Measurements from ENCODE around the gene LDHAL6B. TPM values are rescaled to one million over a fixed set of nuclear protein-coding genes. Genes with fewer than 3 reads are reported as not detected.

LDHAL6B gene
- total RNA-seq, 1 experiment from 2014 or later, result not detected

DNA sequence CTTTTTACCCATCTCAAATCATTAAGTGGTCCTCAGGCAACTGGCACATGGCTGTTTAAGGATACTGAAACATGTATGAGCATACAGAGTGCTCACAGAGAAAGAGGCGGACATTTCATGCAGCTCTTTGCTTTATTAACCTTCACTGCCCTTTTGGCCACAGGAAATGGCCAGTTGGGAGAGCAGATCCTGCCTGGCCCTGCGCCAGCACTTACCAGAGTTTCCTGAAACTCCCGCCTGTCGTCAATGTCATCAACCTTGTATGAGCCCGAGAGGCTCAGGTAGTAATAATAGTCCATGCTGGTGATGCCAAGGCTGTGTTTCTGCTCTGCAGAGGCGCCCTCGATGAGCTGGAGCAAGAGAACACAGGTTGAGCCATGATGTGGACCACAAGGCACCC is 17.8 kb downstream of the LDHAL6B start:
- peak; percentile 34 for DNase-seq
- no peaks in the 10 kb centered on the region for H3K27me3 Mint-ChIP-seq (ENCODE audit: unreplicated experiment)
- peaks cover 23% of the 10 kb centered on the region for H3K4me1 Mint-ChIP-seq (ENCODE audit: low read depth, unreplicated experiment)
- H3K36me3 Mint-ChIP-seq (ENCODE audit: insufficient read depth, unreplicated experiment), result peaks cover 60% of the 10 kb centered on the region
- CTCF ChIA-PET, result interaction anchor here (0.6 to 1.4 kb wide), 2 partner anchors 50 to 173 kb away, joined by 3 to 4 read pairs; no protein-coding TSS in a partner anchor
- H3K4me3 Mint-ChIP-seq (ENCODE audit: low read depth, unreplicated experiment), result no peak overlapping the region
- intact Hi-C loops (cut with micrococcal nuclease; ENCODE audit: unreplicated experiment), result no loop called here
- H3K9me3 Mint-ChIP-seq (ENCODE audit: low read depth, unreplicated experiment), result no peaks in the 10 kb centered on the region
- no TSS peak for BruUV-seq (replicated peaks)
- H3K27ac Mint-ChIP-seq (ENCODE audit: unreplicated experiment), result no peak overlapping the region
- TF ChIP-seq CTCF (IDR thresholded peaks at IDR 0.05; ENCODE audit: unreplicated experiment), result no peak

GRCh38 chr15:59227021-59227420 is 20.4 kb downstream of the LDHAL6B start:
- H3K27me3 Mint-ChIP-seq (ENCODE audit: unreplicated experiment), result no peaks in the 10 kb centered on the region
- H3K4me3 Mint-ChIP-seq (ENCODE audit: low read depth, unreplicated experiment), result no peak overlapping the region
- no peak for TF ChIP-seq CTCF (IDR thresholded peaks at IDR 0.05; ENCODE audit: unreplicated experiment)
- H3K36me3 Mint-ChIP-seq (ENCODE audit: insufficient read depth, unreplicated experiment), result peaks cover 78% of the 10 kb centered on the region
- CTCF ChIA-PET, result no interaction called here
- intact Hi-C loops (cut with micrococcal nuclease; ENCODE audit: unreplicated experiment), result no loop called here
- H3K9me3 Mint-ChIP-seq (ENCODE audit: low read depth, unreplicated experiment), result no peaks in the 10 kb centered on the region
- no peak for DNase-seq
- peaks cover 25% of the 10 kb centered on the region for H3K4me1 Mint-ChIP-seq (ENCODE audit: low read depth, unreplicated experiment)
- peak overlapping the region; percentile 3 for H3K27ac Mint-ChIP-seq (ENCODE audit: unreplicated experiment)
- no TSS peak for BruUV-seq (replicated peaks)

GRCh38 chr15:59229015-59229414 is 22.4 kb downstream of the LDHAL6B start:
- intact Hi-C loops (cut with micrococcal nuclease; ENCODE audit: unreplicated experiment), result no loop called here
- Mint-ChIP-seq H3K36me3 (ENCODE audit: insufficient read depth, unreplicated experiment) (peaks cover 84% of the 10 kb centered on the region), H3K4me1 (ENCODE audit: low read depth, unreplicated experiment) (peaks cover 34% of the 10 kb centered on the region), H3K27me3 (ENCODE audit: unreplicated experiment) (no peaks in the 10 kb centered on the region), H3K4me3 (ENCODE audit: low read depth, unreplicated experiment) (no peak overlapping the region), H3K27ac (ENCODE audit: unreplicated experiment) (peak overlapping the region; percentile 28), H3K9me3 (ENCODE audit: low read depth, unreplicated experiment) (no peaks in the 10 kb centered on the region)
- DNase-seq, result no peak
- TF ChIP-seq CTCF (IDR thresholded peaks at IDR 0.05; ENCODE audit: unreplicated experiment), result no peak
- BruUV-seq (replicated peaks), result no TSS peak
- CTCF ChIA-PET, result no interaction called here

DNA sequence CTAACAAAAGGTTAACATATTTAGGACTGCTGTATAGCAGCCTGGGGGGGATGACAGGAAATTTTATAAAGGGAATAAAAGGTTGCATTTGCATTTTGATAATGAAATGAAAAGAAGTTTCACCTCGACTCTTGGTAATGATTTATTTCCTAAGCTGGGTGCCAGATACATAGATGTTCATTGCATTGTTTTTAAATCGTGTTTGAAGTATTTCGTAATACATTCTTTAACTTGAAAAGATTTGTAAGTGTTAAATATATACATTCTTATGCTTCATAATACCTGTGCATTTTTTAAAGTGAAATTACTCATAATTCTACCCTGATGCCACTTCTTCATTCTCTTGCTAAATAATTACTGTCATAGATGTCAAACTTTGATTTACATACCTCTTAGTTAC is 22.8 kb downstream of the LDHAL6B start:
- intact Hi-C loops (cut with micrococcal nuclease; ENCODE audit: unreplicated experiment), result no loop called here
- Mint-ChIP-seq H3K27me3 (ENCODE audit: unreplicated experiment) (no peaks in the 10 kb centered on the region), H3K27ac (ENCODE audit: unreplicated experiment) (peak overlapping the region; percentile 28), H3K9me3 (ENCODE audit: low read depth, unreplicated experiment) (no peaks in the 10 kb centered on the region), H3K4me1 (ENCODE audit: low read depth, unreplicated experiment) (peaks cover 34% of the 10 kb centered on the region), H3K36me3 (ENCODE audit: insufficient read depth, unreplicated experiment) (peaks cover 84% of the 10 kb centered on the region), H3K4me3 (ENCODE audit: low read depth, unreplicated experiment) (no peak overlapping the region)
- CTCF ChIA-PET, result no interaction called here
- no peak for DNase-seq
- TSS peak; percentile 13 for BruUV-seq (replicated peaks)
- TF ChIP-seq CTCF (IDR thresholded peaks at IDR 0.05; ENCODE audit: unreplicated experiment), result no peak

All from Calu3 (cell line).